Fibroblast of lung (primary cell): ENCODE data around the gene VPS54. TPM values are rescaled to one million over a fixed set of nuclear protein-coding genes. Genes with fewer than 3 reads are reported as not detected.

Experiments
- DNase-seq, 2 donors: peaks; one replicate each; pipeline versions ENCODE4 v3.0.0 to v3.0.0-alpha.2; 2010; ENCODE audit warnings: low read depth in 2 of 2
- H2AFZ ChIP-seq: 2 replicates; pipeline ENCODE4 v1.5.1; 2012; ENCODE audit warnings: low read length, control low read depth, inconsistent platforms
- H3K27ac ChIP-seq: 2 replicates; pipeline ENCODE4 v1.5.1; 2011; ENCODE audit warnings: low read length, control low read depth; ENCODE audit not compliant: insufficient read depth
- H3K27me3 ChIP-seq: 2 replicates; pipeline ENCODE4 v1.5.1; 2011; ENCODE audit warnings: mild to moderate bottlenecking, low read length; ENCODE audit not compliant: control insufficient read depth, insufficient read depth
- H3K36me3 ChIP-seq: 2 replicates; pipeline ENCODE4 v1.5.1; 2011; ENCODE audit warnings: low read length; ENCODE audit not compliant: control insufficient read depth, insufficient read depth
- H3K4me1 ChIP-seq: 2 replicates; pipeline ENCODE4 v1.5.1; 2011; ENCODE audit warnings: low read length; ENCODE audit not compliant: control insufficient read depth, insufficient read depth; ENCODE audit errors: extremely low read depth
- H3K4me2 ChIP-seq: 2 replicates; pipeline ENCODE4 v1.5.1; 2011; ENCODE audit warnings: low read length, control low read depth; ENCODE audit not compliant: insufficient read depth; ENCODE audit errors: extremely low read depth
- H3K4me3 ChIP-seq, 4 experiments: fragments of 200-600 bp in 1 of 4; sonication (generic) in 1 of 4; replicated peaks in 1 of 4; 2 replicates each; pipeline ENCODE4 v1.5.1; 2011 to 2016; ENCODE audit warnings: low read length in 4 of 4, low read depth in 3 of 4, mild to moderate bottlenecking in 3 of 4, control low read depth in 2 of 4, inconsistent platforms in 1 of 4, mixed read lengths in 1 of 4; ENCODE audit not compliant: insufficient read depth in 1 of 4; ENCODE audit errors: control extremely low read depth in 1 of 4
- H3K79me2 ChIP-seq: 2 replicates; pipeline ENCODE4 v1.5.1; 2012; ENCODE audit warnings: mild to moderate bottlenecking, low read length, inconsistent platforms; ENCODE audit not compliant: control insufficient read depth, insufficient read depth
- H3K9ac ChIP-seq: 2 replicates; pipeline ENCODE4 v1.5.1; 2011; ENCODE audit warnings: mild to moderate bottlenecking, low read length, control low read depth; ENCODE audit not compliant: insufficient read depth
- H3K9me3 ChIP-seq: 2 replicates; pipeline ENCODE4 v1.5.1; 2012; ENCODE audit warnings: low read depth, low read length; ENCODE audit not compliant: control insufficient read depth, insufficient read depth
- H4K20me1 ChIP-seq: 2 replicates; pipeline ENCODE4 v1.5.1; 2011; ENCODE audit warnings: low read length; ENCODE audit not compliant: control insufficient read depth, insufficient read depth; ENCODE audit errors: extremely low read depth
- EZH2 ChIP-seq: IDR thresholded peaks from 2 replicates; pipeline ENCODE4 v1.5.1; 2012; ENCODE audit warnings: low read length, control low read depth, mild to moderate bottlenecking; ENCODE audit errors: missing control alignments
- polyA plus RNA-seq, 2 donors: library from polyadenylated mRNA; depleted of rRNA in 1 of 2; stranded (reverse) in 1 of 2; unstranded in 1 of 2; fragments of >200 nt; gene quantifications; 2 replicates each; pipeline ENCODE4 v1.2.1, GENCODE V29; 2011 to 2012; ENCODE audit warnings: missing spikeins in 1 of 2
- total RNA-seq: library from RNA; depleted of rRNA; stranded (reverse); fragments of >200 nt; gene quantifications from 2 replicates; pipeline ENCODE4 v1.2.1, GENCODE V29; 2014
- TF ChIP-seq, protein P1 (sequence below), 2 donors: IDR thresholded peaks in 1 of 2; conservative IDR thresholded peaks in 1 of 2; 1 replicate in 1 of 2; 2 replicates in 1 of 2; pipeline ENCODE4 v1.5.1; 2011 to 2012; ENCODE audit warnings: low read length in 2 of 2, control low read depth in 1 of 2, inconsistent platforms in 1 of 2, low read depth in 1 of 2, mild to moderate bottlenecking in 1 of 2

The VPS54 gene
- total and polyA plus RNA-seq, 2 donors (not counting 1 experiment from before 2014, with no cell fraction given), result 18.4 to 29.7 TPM

DNA sequence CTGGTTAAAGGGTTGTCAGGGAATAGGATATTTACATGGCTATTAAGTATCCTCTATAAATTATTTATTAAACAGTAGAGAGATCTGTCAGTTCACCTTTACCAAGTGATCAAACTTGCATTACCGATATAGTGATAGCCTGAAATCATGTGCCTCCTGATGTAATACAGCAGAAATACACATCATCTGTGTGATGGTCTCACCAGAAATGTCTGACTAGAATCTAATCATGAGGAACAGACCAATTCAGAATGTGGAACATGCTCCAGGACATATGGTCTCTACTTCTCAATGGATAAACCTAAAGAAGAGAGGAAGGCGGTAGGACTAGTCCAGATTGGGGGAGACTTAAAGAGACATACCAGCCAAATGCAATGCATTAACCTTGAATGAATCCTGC, 6.2 kb downstream of the VPS54 start:
- Histone ChIP-seq H3K9me3 (no peaks in the 10 kb centered on the region), H3K27ac (no peak overlapping the region), H3K79me2 (peaks cover 75% of the 10 kb centered on the region), H3K4me2 (no peak overlapping the region), H4K20me1 (no peaks in the 10 kb centered on the region), H3K4me1 (peaks cover 2% of the 10 kb centered on the region), H3K36me3 (no peaks in the 10 kb centered on the region), H3K4me3 (no peak overlapping the region), H3K9ac (no peak overlapping the region), H2AFZ (no peak overlapping the region), H3K27me3 (no peaks in the 10 kb centered on the region)
- no peak for DNase-seq
- TF ChIP-seq, protein P1, sequence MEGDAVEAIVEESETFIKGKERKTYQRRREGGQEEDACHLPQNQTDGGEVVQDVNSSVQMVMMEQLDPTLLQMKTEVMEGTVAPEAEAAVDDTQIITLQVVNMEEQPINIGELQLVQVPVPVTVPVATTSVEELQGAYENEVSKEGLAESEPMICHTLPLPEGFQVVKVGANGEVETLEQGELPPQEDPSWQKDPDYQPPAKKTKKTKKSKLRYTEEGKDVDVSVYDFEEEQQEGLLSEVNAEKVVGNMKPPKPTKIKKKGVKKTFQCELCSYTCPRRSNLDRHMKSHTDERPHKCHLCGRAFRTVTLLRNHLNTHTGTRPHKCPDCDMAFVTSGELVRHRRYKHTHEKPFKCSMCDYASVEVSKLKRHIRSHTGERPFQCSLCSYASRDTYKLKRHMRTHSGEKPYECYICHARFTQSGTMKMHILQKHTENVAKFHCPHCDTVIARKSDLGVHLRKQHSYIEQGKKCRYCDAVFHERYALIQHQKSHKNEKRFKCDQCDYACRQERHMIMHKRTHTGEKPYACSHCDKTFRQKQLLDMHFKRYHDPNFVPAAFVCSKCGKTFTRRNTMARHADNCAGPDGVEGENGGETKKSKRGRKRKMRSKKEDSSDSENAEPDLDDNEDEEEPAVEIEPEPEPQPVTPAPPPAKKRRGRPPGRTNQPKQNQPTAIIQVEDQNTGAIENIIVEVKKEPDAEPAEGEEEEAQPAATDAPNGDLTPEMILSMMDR (conservative IDR thresholded peaks at IDR 0.05 in 1 of 2, IDR thresholded peaks at IDR 0.05 in 1 of 2; ENCODE audit: low read depth in 1 of 2, low read length in 2 of 2), result no peak
- TF ChIP-seq EZH2, result no peak

DNA sequence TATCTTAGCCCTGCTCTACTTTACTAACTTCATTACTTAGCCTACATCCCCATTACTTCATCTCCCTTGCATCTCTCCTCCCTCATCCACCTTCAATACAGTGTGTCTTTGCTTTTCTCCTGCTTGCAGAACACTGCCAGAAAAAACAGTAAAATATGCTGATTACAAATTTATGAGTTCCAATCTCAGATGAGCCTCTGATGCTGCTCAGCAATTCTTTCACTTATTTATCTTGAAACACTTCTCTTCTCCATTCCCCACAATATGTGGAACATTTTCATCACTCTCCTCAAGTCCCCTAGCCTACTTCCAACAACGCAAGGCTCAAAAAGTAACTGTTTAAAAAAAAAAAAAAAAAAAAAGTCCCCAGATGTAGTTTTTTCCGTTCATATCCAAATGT, 7.1 kb downstream of the VPS54 start:
- H3K4me3 ChIP-seq, result no peak overlapping the region
- H3K4me2 ChIP-seq, result no peak overlapping the region
- no peaks in the 10 kb centered on the region for H3K9me3 ChIP-seq
- H3K27me3 ChIP-seq, result no peaks in the 10 kb centered on the region
- H3K79me2 ChIP-seq, result peaks cover 66% of the 10 kb centered on the region
- H3K4me1 ChIP-seq, result peaks cover 2% of the 10 kb centered on the region
- DNase-seq, result no peak
- H4K20me1 ChIP-seq, result no peaks in the 10 kb centered on the region
- no peak for TF ChIP-seq EZH2
- TF ChIP-seq, protein P1 (conservative IDR thresholded peaks at IDR 0.05 in 1 of 2, IDR thresholded peaks at IDR 0.05 in 1 of 2; ENCODE audit: low read depth in 1 of 2, low read length in 2 of 2), result no peak
- no peaks in the 10 kb centered on the region for H3K36me3 ChIP-seq
- H3K27ac ChIP-seq, result no peak overlapping the region
- H2AFZ ChIP-seq, result no peak overlapping the region
- no peak overlapping the region for H3K9ac ChIP-seq

- H3K4me2 ChIP-seq, result no peak overlapping the region
- peaks cover 2% of the 10 kb centered on the region for H3K4me1 ChIP-seq
- no peaks in the 10 kb centered on the region for H4K20me1 ChIP-seq
- H3K4me3 ChIP-seq, result no peak overlapping the region
- no peak for TF ChIP-seq EZH2
- TF ChIP-seq, protein P1 (conservative IDR thresholded peaks at IDR 0.05 in 1 of 2, IDR thresholded peaks at IDR 0.05 in 1 of 2; ENCODE audit: low read depth in 1 of 2, low read length in 2 of 2), result no peak
- no peaks in the 10 kb centered on the region for H3K9me3 ChIP-seq
- DNase-seq, result no peak
- no peak overlapping the region for H3K9ac ChIP-seq
- H3K27me3 ChIP-seq, result no peaks in the 10 kb centered on the region
- H3K27ac ChIP-seq, result no peak overlapping the region
- H3K36me3 ChIP-seq, result no peaks in the 10 kb centered on the region
- peaks cover 36% of the 10 kb centered on the region for H3K79me2 ChIP-seq
- no peak overlapping the region for H2AFZ ChIP-seq
Measured at GRCh38 chr2:64008434-64009009, 10.7 kb downstream of the VPS54 start.
